Iris pigment epithelial cell (primary cell): ENCODE data around the gene E2F1.
"Not testable (repeated sequence)": the region's sequence is repeated elsewhere in the genome, so short reads cannot be mapped to it uniquely, and the experiment has no call there.

ENCODE experiments used
- DNase-seq: peaks from one replicate; pipeline ENCODE4 v3.0.0-alpha.2; 2011; ENCODE audit warnings: low read depth

The E2F1 gene

GRCh38 chr20:33657704-33658095 lies 28.5 kb downstream of the E2F1 start:
- DNase-seq = no peak

DNA sequence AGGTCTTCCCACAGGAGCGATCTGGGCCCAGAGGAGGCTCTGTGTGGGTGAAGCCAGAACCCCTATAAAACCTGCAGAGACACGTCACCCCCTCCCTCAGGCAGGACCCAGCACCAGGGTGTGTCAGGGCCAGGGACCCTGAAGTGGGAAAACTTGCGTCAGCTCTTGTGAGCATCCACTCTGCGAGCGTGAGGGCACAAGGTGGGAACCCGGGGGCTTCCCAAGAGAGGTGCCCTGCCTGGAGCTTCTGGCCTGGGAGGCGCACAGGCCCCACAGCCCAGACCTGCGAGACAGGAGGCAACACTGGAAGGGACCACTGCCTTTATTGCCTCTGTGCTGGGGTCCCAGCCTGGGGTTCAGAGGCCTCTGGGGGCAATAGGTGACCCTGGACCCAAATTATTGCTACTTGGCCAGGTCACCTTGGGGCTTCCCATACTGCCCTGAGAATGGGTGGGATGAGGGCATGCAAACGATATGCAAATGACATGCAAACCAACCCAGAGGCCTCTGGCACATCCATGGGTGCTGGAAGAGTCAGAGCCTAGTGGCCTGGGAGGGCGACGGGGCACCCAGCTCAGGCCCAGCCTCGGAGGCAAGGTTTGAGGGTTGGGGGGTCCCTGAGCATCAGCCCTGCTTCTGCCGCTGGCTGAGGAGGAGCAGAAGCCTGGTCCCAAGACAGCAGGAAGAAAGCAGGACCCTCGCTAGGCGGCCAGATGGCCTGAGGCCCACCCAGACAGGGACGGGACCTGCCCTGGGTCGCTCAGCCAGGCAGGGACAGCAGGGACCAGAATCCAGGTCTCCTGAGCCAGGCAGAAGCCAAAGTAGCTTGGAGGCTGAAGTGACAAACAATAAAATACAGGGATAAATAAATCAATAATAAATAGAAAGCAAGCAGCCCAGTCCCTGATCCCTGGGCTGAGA lies 29.1 kb downstream of the E2F1 start:
- no peak for DNase-seq

DNA sequence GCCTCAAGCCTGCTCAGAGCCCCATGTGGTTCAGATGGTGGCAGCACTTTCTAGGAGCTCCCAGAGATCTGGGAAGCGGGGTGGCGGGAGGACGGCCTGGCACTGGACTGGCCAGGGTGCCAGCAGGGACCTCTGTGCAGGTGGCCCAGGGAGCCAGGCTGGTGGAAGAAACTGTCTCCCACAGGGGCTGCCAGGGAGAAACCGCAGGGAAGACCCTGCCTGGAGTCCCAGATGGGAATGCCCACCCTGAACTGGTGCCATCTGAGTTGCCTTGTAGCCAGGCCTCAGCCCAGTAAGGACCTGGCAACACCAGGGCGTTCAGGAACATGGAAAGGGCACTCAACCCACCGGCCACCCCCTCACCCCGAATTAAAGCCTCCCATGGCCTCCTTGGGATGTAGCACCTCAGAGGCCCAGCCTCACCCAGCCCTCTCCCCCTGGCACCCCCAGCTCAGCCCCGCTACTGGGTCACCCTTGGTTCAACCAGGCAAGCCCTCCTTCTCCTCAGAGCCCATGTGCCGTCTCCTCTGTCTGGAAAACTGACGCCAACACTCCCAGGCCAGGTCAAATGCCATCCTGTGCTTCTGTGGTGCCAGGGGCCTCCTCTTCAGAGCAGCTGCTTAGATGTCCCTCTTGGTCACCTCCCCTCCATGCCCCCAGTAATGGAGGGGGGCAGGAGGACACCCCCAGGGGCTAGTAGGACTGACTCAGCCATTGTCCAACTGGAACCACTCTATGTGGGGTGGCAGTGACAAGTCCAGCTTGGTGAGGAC lies 30.0 kb downstream of the E2F1 start:
- DNase-seq = no peak

DNA sequence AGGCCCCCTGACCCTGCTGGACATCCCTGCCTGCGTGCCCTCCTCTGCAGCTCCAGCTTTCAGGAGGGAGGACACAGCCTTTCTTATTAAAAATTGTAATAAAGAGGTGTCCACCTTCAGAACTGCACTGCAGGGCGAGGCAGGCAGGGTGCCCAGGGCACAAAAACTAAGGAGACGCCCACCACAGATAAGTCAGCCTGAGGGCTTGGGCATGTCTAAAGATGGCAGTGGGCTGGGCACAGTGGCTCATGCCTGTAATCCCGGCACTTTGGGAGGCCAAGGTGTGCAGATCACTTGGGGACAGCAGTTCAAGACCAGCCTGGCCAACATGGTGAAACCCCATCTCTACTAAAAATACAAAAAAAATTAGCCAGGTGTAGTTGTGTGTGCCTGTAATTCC lies 31.0 kb downstream of the E2F1 start:
- DNase-seq = no peak

DNA sequence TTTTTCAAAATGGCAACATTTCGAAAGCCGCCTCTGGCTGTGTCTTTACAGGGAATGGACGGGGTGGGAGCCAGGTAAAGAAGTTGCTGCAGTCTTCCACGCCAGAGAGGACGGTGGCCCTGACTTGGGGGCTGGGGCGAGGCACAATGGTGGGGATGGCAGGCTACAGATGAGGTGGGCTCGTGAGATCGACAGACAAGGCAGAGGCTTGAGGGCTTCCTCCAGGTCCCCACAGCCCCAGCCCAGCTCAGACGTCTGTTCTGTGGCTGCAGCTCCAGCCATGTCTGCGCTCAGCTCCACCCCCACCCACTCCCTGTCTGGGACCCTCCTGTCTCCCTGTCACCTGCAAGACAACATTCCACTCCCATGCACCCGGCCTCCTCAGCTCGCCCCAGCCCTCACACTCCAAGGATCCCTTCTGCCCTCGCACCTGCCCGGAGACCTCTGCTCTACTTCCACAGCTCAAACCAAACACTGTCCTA lies 31.5 kb downstream of the E2F1 start:
- DNase-seq = no peak

- no peak for DNase-seq
These were observed 32.1 kb downstream of the E2F1 start for GRCh38 chr20:33653900-33654596.

DNA sequence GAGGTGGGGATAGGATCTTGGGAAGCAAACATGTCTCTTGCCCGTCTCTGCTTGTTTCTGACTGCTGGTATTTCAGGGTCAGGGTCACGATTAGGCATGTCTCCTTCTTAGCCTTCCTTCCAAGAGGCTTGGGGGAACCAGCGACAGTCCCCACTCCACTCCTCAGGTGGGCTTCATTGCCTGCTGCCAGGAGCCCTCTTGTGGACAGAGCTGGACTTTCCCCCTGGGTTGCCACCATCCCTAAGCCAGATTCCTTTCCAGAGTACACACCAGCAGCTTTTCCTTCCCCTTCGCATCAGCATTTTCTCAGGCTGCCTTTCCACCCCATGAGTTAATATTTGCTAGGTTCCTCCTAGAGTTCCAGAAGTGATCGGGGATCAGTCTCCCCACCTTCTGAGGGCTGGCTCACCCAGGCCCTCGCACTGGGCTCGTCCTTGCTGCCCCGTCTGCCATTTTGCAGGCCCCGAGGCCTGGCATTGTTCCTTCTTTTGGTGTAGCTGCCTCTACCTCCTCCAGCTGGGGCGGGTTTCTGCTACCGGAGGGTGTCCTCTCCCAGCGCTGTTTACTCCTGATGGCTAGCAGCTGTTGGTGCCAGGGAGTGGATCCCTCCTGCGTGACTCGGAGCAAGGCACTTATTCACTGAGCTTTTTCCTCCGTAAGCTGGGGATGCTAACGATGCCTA lies 32.8 kb downstream of the E2F1 start:
- DNase-seq = peak; percentile 62

GRCh38 chr20:33651562-33652048 lies 34.6 kb downstream of the E2F1 start:
- DNase-seq = no peak

GRCh38 chr20:33650753-33651561 lies 35.2 kb downstream of the E2F1 start:
- DNase-seq = no peak

DNA sequence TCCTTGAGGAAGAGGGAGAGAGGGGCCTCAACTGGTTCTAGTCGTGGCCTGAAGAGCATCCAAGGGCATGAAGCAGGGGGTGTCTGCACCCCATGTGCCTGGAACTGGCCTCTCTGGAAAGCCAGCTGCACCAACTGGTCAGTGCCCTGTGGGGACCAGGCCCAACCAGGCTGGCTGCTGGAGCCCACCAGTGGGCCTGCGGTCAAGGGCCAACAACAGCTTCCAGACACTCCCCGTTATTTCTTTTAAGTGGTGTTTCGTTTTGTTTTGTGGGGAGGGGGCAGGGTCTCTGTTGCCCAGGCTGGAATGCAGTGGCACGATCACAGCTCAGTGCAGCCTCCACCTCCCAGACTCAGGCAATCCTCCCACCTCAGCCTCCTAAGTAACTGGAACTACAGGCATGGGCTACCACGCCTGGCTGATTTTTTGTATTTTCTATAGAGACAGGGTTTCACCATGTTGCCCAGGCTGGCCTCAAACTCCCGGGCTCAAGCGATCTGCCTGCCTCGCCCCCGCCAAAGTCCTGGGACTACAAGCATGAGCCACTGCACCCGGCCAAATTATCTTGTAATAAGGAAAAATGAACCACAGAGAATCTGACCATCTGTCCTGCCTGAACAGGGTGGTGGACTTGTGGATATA lies 36.0 kb downstream of the E2F1 start:
- no peak for DNase-seq

GRCh38 chr20:33649201-33649681 lies 36.9 kb downstream of the E2F1 start:
- DNase-seq = no peak

- DNase-seq = no peak
These were observed 37.7 kb downstream of the E2F1 start for GRCh38 chr20:33648396-33649004.

- peak; percentile 63 for DNase-seq
These were observed 38.4 kb downstream of the E2F1 start for GRCh38 chr20:33647603-33648395.

- not testable (repeated sequence) for DNase-seq
These were observed 39.1 kb downstream of the E2F1 start for GRCh38 chr20:33646959-33647602.

GRCh38 chr20:33646191-33646590 lies 40.0 kb downstream of the E2F1 start:
- no peak for DNase-seq

GRCh38 chr20:33645396-33645795 lies 40.8 kb downstream of the E2F1 start:
- no peak for DNase-seq

GRCh38 chr20:33645072-33645358 lies 41.2 kb downstream of the E2F1 start:
- no peak for DNase-seq

GRCh38 chr20:33644313-33645071 lies 41.7 kb downstream of the E2F1 start:
- no peak for DNase-seq
